ENCODE data around the gene CAPZA1. TPM values are rescaled to one million over a fixed set of nuclear protein-coding genes. Genes with fewer than 3 reads are reported as not detected.

Gene CAPZA1
- total RNA-seq, 1 experiment from 2014 or later: 97.5 TPM

DNA sequence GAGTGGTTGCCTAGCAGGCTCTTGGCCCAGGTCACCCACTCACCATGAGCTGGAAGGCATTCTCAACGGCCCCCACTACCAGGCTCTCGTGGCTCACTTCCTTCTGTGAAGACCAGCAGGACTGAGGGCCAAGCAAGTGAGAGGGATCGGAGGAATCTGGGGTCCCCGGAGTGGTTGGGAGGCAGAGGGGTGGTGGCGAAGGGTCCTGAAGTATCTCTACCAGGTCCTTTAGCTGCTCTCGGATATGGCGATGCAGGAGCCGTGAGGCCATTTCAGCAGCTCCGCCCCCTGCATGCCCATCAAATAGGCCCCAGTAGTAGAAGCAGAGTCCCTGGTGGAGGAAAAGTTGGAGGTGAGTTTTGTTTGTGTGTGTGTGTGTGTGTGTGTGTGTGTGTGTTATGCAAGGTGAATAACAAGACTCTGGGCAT is 93.1 kb downstream of the CAPZA1 start (continued):
- TF ChIP-seq, protein P1, sequence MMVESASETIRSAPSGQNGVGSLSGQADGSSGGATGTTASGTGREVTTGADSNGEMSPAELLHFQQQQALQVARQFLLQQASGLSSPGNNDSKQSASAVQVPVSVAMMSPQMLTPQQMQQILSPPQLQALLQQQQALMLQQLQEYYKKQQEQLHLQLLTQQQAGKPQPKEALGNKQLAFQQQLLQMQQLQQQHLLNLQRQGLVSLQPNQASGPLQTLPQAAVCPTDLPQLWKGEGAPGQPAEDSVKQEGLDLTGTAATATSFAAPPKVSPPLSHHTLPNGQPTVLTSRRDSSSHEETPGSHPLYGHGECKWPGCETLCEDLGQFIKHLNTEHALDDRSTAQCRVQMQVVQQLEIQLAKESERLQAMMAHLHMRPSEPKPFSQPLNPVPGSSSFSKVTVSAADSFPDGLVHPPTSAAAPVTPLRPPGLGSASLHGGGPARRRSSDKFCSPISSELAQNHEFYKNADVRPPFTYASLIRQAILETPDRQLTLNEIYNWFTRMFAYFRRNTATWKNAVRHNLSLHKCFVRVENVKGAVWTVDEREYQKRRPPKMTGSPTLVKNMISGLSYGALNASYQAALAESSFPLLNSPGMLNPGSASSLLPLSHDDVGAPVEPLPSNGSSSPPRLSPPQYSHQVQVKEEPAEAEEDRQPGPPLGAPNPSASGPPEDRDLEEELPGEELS (CRISPR knock-in tag; IDR thresholded peaks at IDR 0.05): no peak
- TF ChIP-seq, protein P2, sequence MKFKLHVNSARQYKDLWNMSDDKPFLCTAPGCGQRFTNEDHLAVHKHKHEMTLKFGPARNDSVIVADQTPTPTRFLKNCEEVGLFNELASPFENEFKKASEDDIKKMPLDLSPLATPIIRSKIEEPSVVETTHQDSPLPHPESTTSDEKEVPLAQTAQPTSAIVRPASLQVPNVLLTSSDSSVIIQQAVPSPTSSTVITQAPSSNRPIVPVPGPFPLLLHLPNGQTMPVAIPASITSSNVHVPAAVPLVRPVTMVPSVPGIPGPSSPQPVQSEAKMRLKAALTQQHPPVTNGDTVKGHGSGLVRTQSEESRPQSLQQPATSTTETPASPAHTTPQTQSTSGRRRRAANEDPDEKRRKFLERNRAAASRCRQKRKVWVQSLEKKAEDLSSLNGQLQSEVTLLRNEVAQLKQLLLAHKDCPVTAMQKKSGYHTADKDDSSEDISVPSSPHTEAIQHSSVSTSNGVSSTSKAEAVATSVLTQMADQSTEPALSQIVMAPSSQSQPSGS (CRISPR knock-in tag; IDR thresholded peaks at IDR 0.05; ENCODE audit: borderline replicate concordance, low read depth): no peak
- TF ChIP-seq, protein P3, sequence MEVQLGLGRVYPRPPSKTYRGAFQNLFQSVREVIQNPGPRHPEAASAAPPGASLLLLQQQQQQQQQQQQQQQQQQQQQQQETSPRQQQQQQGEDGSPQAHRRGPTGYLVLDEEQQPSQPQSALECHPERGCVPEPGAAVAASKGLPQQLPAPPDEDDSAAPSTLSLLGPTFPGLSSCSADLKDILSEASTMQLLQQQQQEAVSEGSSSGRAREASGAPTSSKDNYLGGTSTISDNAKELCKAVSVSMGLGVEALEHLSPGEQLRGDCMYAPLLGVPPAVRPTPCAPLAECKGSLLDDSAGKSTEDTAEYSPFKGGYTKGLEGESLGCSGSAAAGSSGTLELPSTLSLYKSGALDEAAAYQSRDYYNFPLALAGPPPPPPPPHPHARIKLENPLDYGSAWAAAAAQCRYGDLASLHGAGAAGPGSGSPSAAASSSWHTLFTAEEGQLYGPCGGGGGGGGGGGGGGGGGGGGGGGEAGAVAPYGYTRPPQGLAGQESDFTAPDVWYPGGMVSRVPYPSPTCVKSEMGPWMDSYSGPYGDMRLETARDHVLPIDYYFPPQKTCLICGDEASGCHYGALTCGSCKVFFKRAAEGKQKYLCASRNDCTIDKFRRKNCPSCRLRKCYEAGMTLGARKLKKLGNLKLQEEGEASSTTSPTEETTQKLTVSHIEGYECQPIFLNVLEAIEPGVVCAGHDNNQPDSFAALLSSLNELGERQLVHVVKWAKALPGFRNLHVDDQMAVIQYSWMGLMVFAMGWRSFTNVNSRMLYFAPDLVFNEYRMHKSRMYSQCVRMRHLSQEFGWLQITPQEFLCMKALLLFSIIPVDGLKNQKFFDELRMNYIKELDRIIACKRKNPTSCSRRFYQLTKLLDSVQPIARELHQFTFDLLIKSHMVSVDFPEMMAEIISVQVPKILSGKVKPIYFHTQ (CRISPR knock-in tag; IDR thresholded peaks at IDR 0.05): no peak
- TF ChIP-seq, protein P4, sequence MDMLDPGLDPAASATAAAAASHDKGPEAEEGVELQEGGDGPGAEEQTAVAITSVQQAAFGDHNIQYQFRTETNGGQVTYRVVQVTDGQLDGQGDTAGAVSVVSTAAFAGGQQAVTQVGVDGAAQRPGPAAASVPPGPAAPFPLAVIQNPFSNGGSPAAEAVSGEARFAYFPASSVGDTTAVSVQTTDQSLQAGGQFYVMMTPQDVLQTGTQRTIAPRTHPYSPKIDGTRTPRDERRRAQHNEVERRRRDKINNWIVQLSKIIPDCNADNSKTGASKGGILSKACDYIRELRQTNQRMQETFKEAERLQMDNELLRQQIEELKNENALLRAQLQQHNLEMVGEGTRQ (CRISPR knock-in tag; IDR thresholded peaks at IDR 0.05): no peak
- TF ChIP-seq, protein P5, sequence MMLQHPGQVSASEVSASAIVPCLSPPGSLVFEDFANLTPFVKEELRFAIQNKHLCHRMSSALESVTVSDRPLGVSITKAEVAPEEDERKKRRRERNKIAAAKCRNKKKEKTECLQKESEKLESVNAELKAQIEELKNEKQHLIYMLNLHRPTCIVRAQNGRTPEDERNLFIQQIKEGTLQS (CRISPR knock-in tag; conservative IDR thresholded peaks at IDR 0.05): no peak
- TF ChIP-seq, protein P6, sequence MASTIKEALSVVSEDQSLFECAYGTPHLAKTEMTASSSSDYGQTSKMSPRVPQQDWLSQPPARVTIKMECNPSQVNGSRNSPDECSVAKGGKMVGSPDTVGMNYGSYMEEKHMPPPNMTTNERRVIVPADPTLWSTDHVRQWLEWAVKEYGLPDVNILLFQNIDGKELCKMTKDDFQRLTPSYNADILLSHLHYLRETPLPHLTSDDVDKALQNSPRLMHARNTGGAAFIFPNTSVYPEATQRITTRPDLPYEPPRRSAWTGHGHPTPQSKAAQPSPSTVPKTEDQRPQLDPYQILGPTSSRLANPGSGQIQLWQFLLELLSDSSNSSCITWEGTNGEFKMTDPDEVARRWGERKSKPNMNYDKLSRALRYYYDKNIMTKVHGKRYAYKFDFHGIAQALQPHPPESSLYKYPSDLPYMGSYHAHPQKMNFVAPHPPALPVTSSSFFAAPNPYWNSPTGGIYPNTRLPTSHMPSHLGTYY (CRISPR knock-in tag; IDR thresholded peaks at IDR 0.05): no peak
- TF ChIP-seq HMGA2 (CRISPR knock-in tag; IDR thresholded peaks at IDR 0.05) (no peak), ESRRA (CRISPR knock-in tag; IDR thresholded peaks at IDR 0.05; ENCODE audit: borderline replicate concordance) (no peak)
- TF ChIP-seq, protein P7, sequence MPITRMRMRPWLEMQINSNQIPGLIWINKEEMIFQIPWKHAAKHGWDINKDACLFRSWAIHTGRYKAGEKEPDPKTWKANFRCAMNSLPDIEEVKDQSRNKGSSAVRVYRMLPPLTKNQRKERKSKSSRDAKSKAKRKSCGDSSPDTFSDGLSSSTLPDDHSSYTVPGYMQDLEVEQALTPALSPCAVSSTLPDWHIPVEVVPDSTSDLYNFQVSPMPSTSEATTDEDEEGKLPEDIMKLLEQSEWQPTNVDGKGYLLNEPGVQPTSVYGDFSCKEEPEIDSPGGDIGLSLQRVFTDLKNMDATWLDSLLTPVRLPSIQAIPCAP (CRISPR knock-in tag; IDR thresholded peaks at IDR 0.05): no peak
- TF ChIP-seq, protein P8, sequence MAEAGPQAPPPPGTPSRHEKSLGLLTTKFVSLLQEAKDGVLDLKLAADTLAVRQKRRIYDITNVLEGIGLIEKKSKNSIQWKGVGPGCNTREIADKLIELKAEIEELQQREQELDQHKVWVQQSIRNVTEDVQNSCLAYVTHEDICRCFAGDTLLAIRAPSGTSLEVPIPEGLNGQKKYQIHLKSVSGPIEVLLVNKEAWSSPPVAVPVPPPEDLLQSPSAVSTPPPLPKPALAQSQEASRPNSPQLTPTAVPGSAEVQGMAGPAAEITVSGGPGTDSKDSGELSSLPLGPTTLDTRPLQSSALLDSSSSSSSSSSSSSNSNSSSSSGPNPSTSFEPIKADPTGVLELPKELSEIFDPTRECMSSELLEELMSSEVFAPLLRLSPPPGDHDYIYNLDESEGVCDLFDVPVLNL (CRISPR knock-in tag; IDR thresholded peaks at IDR 0.05; ENCODE audit: borderline replicate concordance, low read depth): no peak

DNA sequence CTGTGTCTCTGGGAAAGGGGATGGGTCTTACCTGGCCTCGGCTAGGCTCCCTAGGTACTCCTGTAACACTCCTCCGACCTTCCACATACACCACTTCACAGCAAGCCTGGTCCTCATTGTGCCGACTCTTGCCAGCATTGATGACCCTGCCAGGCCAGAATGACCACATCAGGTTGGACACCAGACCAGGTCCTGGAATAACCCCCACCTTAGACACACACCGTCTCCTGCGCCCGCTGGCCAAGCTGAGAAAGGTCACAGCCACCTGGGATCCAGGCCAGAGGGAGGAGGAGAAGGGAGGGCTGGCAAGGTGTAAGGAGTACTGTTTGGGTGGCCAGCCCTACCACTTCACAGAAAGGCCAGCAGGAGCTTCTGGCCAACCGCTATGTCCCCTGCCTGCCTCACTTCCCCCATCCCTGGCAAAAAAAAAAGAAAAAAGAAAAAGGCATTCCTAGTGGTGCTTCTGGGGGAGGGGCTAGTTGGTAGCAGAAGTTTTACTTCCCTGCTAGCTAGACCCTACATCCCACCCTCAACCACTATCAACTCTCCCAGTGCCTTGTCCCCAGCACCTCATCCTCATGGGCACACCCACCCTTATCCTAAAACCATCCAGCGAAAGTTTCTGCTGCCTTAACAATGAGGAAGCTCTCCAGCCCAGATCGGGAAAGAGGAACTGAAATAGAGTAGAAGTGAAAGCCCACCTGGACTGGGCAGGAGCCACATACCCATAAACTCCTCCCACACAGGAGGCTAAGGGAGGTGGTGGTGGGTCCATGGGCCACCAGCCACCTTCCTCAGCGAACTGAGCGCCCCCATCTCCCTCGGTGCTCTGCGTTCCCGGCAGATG is 94.1 kb downstream of the CAPZA1 start:
- CTCF ChIA-PET: interaction anchor here (0.7 to 12.5 kb wide), 5 partner anchors 16 to 359 kb away, joined by 3 to 373 read pairs (median 41); partner anchors contain the start of genes LRIG2 and MOV10
- no peaks in the 10 kb centered on the region for H3K9me3 Mint-ChIP-seq
- H3K27ac Mint-ChIP-seq: no peak overlapping the region
- TF ChIP-seq CBFB (CRISPR knock-in tag; IDR thresholded peaks at IDR 0.05; ENCODE audit: low read depth) (no peak), FOXP1 (CRISPR knock-in tag; IDR thresholded peaks at IDR 0.05; ENCODE audit: borderline replicate concordance) (no peak), NFATC4 (CRISPR knock-in tag; IDR thresholded peaks at IDR 0.05) (no peak), ATF1 (CRISPR knock-in tag; IDR thresholded peaks at IDR 0.05) (no peak), ZNF121 (CRISPR knock-in tag; IDR thresholded peaks at IDR 0.05) (no peak), IRF2 (CRISPR knock-in tag; IDR thresholded peaks at IDR 0.05; ENCODE audit: borderline replicate concordance, low read depth) (no peak)
- ATAC-seq: no peak
- peaks cover 28% of the 10 kb centered on the region for H3K27me3 Mint-ChIP-seq (ENCODE audit: low read depth)
- no peak for DNase-seq (ENCODE audit: low spot score)
- H3K4me1 Mint-ChIP-seq: peaks cover 50% of the 10 kb centered on the region
- H3K36me3 Mint-ChIP-seq: peaks cover 4% of the 10 kb centered on the region
- POLR2A ChIA-PET: interaction anchor here (0.9 to 1.9 kb wide), 2 partner anchors 9 to 1046 kb away, joined by 3 to 10 read pairs; partner anchors contain the start of gene PHTF1
- peak overlapping the region; percentile 78 for H3K4me3 Mint-ChIP-seq
